SK-N-SH treated with all-trans-retinoic acid at 6 μM for 48 hours (cell line): ENCODE data around the gene CTNND2.

ENCODE experiments used
- ATAC-seq: fragments of 200-7000 bp; cut with Tn5 transposase; 3 replicates; pipeline ENCODE4 v1.9.1; 2020; ENCODE audit warnings: mild to moderate bottlenecking, moderate library complexity
- ARNTL ChIP-seq: fragments of 450-650 bp; formaldehyde crosslinking; IDR thresholded peaks from 2 replicates; pipeline ENCODE4 v1.5.0; 2020; ENCODE audit warnings: low read depth, mild to moderate bottlenecking, moderate library complexity, borderline replicate concordance
- BACH2 ChIP-seq: fragments of 250-450 bp; sonication (Bioruptor Pico); IDR thresholded peaks from 2 replicates; pipeline ENCODE4 v1.9.0; 2021; ENCODE audit warnings: mild to moderate bottlenecking, borderline replicate concordance
- CREB5 ChIP-seq: fragments of 250-450 bp; sonication (Bioruptor Pico); IDR thresholded peaks from 2 replicates; pipeline ENCODE4 v1.5.1; 2020; ENCODE audit warnings: low read depth, mild to moderate bottlenecking, moderate library complexity
- CSDC2 ChIP-seq: fragments of 250-450 bp; sonication (Bioruptor Pico); IDR thresholded peaks from 2 replicates; pipeline ENCODE4 v1.5.0; 2020; ENCODE audit warnings: mild to moderate bottlenecking, moderate library complexity
- CSRNP3 ChIP-seq: fragments of 250-450 bp; sonication (Bioruptor Pico); IDR thresholded peaks from 2 replicates; pipeline ENCODE4 v1.5.1; 2021; ENCODE audit warnings: mild to moderate bottlenecking, moderate library complexity
- ESRRG ChIP-seq: fragments of 250-450 bp; sonication (Bioruptor Pico); IDR thresholded peaks from 2 replicates; pipeline ENCODE4 v1.6.1; 2021; ENCODE audit warnings: mild to moderate bottlenecking
- GLIS3 ChIP-seq: fragments of 250-450 bp; sonication (Bioruptor Pico); IDR thresholded peaks from 2 replicates; pipeline ENCODE4 v1.5.0; 2020; ENCODE audit warnings: mild to moderate bottlenecking, moderate library complexity
- ISL1 ChIP-seq: fragments of 250-450 bp; sonication (Bioruptor Pico); IDR thresholded peaks from 2 replicates; pipeline ENCODE4 v2.1.2; 2022; ENCODE audit warnings: mild to moderate bottlenecking, moderate library complexity
- OSR1 ChIP-seq: fragments of 250-450 bp; sonication (Bioruptor Pico); IDR thresholded peaks from 2 replicates; pipeline ENCODE4 v1.8.0; 2022; ENCODE audit warnings: moderate library complexity, mild to moderate bottlenecking, inconsistent platforms
- PATZ1 ChIP-seq: fragments of 250-450 bp; sonication (Bioruptor Pico); IDR thresholded peaks from 2 replicates; pipeline ENCODE4 v1.8.0; 2020; ENCODE audit warnings: mild to moderate bottlenecking, moderate library complexity, borderline replicate concordance
- POU6F1 ChIP-seq: fragments of 250-450 bp; sonication (Bioruptor Pico); IDR thresholded peaks from 2 replicates; pipeline ENCODE4 v1.8.0; 2021; ENCODE audit warnings: low read depth, mild to moderate bottlenecking, moderate library complexity, borderline replicate concordance
- PPARA ChIP-seq: fragments of 250-450 bp; sonication (Bioruptor Pico); IDR thresholded peaks from 2 replicates; pipeline ENCODE4 v1.5.0; 2020; ENCODE audit warnings: mild to moderate bottlenecking, borderline replicate concordance
- RARB ChIP-seq: fragments of 250-450 bp; sonication (Bioruptor Pico); IDR thresholded peaks from 2 replicates; pipeline ENCODE4 v1.8.0; 2021; ENCODE audit warnings: mild to moderate bottlenecking, moderate library complexity
- SNAI2 ChIP-seq: fragments of 250-450 bp; sonication (Bioruptor Pico); IDR thresholded peaks from 2 replicates; pipeline ENCODE4 v1.5.0; 2020; ENCODE audit warnings: mild to moderate bottlenecking, moderate library complexity
- TCF4 ChIP-seq: fragments of 250-450 bp; sonication (Bioruptor Pico); IDR thresholded peaks from 2 replicates; pipeline ENCODE4 v1.8.0; 2021; ENCODE audit warnings: mild to moderate bottlenecking, moderate library complexity, borderline replicate concordance
- TOX ChIP-seq: fragments of 250-450 bp; sonication (Bioruptor Pico); IDR thresholded peaks from 2 replicates; pipeline ENCODE4 v1.8.0; 2021; ENCODE audit warnings: mild to moderate bottlenecking, moderate library complexity, borderline replicate concordance
- TSHZ2 ChIP-seq: fragments of 250-450 bp; sonication (Bioruptor Pico); IDR thresholded peaks from 2 replicates; pipeline ENCODE4 v1.5.0; 2020; ENCODE audit warnings: mild to moderate bottlenecking, moderate library complexity
- ZC3H10 ChIP-seq: fragments of 250-450 bp; sonication (Bioruptor Pico); IDR thresholded peaks from 2 replicates; pipeline ENCODE4 v1.5.1; 2021; ENCODE audit warnings: mild to moderate bottlenecking, moderate library complexity
- ZFP3 ChIP-seq: fragments of 250-450 bp; sonication (Bioruptor Pico); IDR thresholded peaks from 2 replicates; pipeline ENCODE4 v1.5.0; 2020; ENCODE audit warnings: mild to moderate bottlenecking, moderate library complexity
- ZFP30 ChIP-seq: fragments of 450-650 bp; formaldehyde crosslinking; IDR thresholded peaks from 2 replicates; pipeline ENCODE4 v1.5.0; 2022; ENCODE audit warnings: mild to moderate bottlenecking, moderate library complexity
- ZNF565 ChIP-seq: fragments of 450-650 bp; formaldehyde crosslinking; conservative IDR thresholded peaks from 2 replicates; pipeline ENCODE4 v1.5.0; 2020; ENCODE audit warnings: low read depth, mild to moderate bottlenecking, moderate library complexity
- ZNF70 ChIP-seq: fragments of 450-650 bp; formaldehyde crosslinking; IDR thresholded peaks from 2 replicates; pipeline ENCODE4 v1.5.0; 2020; ENCODE audit warnings: mild to moderate bottlenecking, moderate library complexity
- ZNF8 ChIP-seq: fragments of 450-650 bp; formaldehyde crosslinking; IDR thresholded peaks from 2 replicates; pipeline ENCODE4 v1.5.0; 2020; ENCODE audit warnings: mild to moderate bottlenecking, moderate library complexity

Gene CTNND2

GRCh38 chr5:11252075-11252474 is 652.2 kb downstream of the CTNND2 start:
- ATAC-seq: no peak
- TF ChIP-seq CREB5 (CRISPR knock-in tag) (no peak), ZC3H10 (CRISPR knock-in tag) (no peak), PATZ1 (no peak), TSHZ2 (CRISPR knock-in tag) (no peak), CSRNP3 (CRISPR knock-in tag) (no peak), BACH2 (CRISPR knock-in tag) (no peak), POU6F1 (CRISPR knock-in tag) (no peak), ESRRG (CRISPR knock-in tag) (no peak), RARB (no peak), PPARA (CRISPR knock-in tag) (no peak), ZFP3 (CRISPR knock-in tag) (no peak), ZNF8 (no peak), TOX (no peak), ZNF565 (no peak), SNAI2 (CRISPR knock-in tag) (no peak), ZNF70 (no peak), ZFP30 (CRISPR knock-in tag) (no peak), ISL1 (no peak), TCF4 (CRISPR knock-in tag) (no peak)
- TF ChIP-seq, all 23 proteins: peak for 0

GRCh38 chr5:11251247-11251646 is 653.0 kb downstream of the CTNND2 start:
- ATAC-seq: no peak
- TF ChIP-seq CSRNP3 (CRISPR knock-in tag) (no peak), CREB5 (CRISPR knock-in tag) (no peak), OSR1 (CRISPR knock-in tag) (no peak), TCF4 (CRISPR knock-in tag) (no peak), GLIS3 (no peak), ZFP3 (CRISPR knock-in tag) (no peak), ISL1 (no peak), PPARA (CRISPR knock-in tag) (no peak), TSHZ2 (CRISPR knock-in tag) (no peak), ZNF70 (no peak), TOX (no peak), ZFP30 (CRISPR knock-in tag) (no peak), ARNTL (no peak), CSDC2 (CRISPR knock-in tag) (no peak), ZC3H10 (CRISPR knock-in tag) (no peak), RARB (no peak), SNAI2 (CRISPR knock-in tag) (no peak), BACH2 (CRISPR knock-in tag) (no peak), ZNF8 (no peak)
